GM12891 (cell line): ENCODE data around the gene STX2.
"Not testable (repeated sequence)": the region's sequence is repeated elsewhere in the genome, so short reads cannot be mapped to it uniquely, and the experiment has no call there.

ENCODE experiments used
- PAX5 ChIP-seq: IDR thresholded peaks from 2 replicates; pipeline ENCODE4 v1.6.1; 2011; ENCODE audit warnings: low read length, moderate library complexity, mild to moderate bottlenecking; ENCODE audit not compliant: insufficient read depth, severe bottlenecking
- POLR2A ChIP-seq: IDR thresholded peaks from 2 replicates; pipeline ENCODE4 v1.6.1; 2011; ENCODE audit warnings: low read depth, low read length, control low read depth
- POLR2AphosphoS5 ChIP-seq: IDR thresholded peaks from 2 replicates; pipeline ENCODE4 v1.6.1; 2011; ENCODE audit warnings: low read depth, low read length, control low read depth
- POU2F2 ChIP-seq: IDR thresholded peaks from 2 replicates; pipeline ENCODE4 v1.6.1; 2011; ENCODE audit warnings: low read depth, mild to moderate bottlenecking, control low read depth, low read length, moderate library complexity
- SPI1 ChIP-seq: IDR thresholded peaks from 2 replicates; pipeline ENCODE4 v1.6.1; 2011; ENCODE audit warnings: low read depth, low read length, control low read depth
- TAF1 ChIP-seq: IDR thresholded peaks from 2 replicates; pipeline ENCODE4 v1.6.1; 2011; ENCODE audit warnings: low read depth, low read length, control low read depth

DNA sequence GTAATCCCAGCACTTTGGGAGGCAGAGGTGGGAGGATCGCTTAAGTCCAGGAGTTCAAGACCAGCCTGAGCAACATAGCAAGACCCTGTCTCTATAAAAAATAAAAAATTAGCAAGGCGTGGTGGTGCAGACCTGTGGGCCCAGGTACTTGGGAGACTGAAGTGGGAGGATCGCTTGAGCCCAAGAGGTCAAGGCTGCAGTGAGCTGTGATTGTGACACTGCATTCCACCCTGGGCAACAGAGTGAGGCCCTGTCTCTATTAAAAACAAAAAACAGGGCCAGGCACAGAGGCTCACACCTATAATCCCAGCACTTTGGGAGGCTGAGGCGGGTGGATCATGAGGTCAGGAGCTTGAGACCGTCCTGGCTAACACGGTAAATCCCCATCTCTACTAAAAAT, 9.1 kb upstream of the STX2 start:
- TF ChIP-seq POLR2AphosphoS5, TAF1, POLR2A, SPI1, PAX5, POU2F2: not testable (repeated sequence)
